Ramos (cell line): ENCODE data around the gene MACROD2.

Experiments
- in situ Hi-C: fragments of 300-500 bp; cut with MboI; formaldehyde crosslinking; loops from one replicate; pipeline ENCODE4 v1.14.3; 2022; ENCODE audit warnings: low sequenced_read_pairs; ENCODE audit not compliant: unreplicated experiment

The MACROD2 gene

DNA sequence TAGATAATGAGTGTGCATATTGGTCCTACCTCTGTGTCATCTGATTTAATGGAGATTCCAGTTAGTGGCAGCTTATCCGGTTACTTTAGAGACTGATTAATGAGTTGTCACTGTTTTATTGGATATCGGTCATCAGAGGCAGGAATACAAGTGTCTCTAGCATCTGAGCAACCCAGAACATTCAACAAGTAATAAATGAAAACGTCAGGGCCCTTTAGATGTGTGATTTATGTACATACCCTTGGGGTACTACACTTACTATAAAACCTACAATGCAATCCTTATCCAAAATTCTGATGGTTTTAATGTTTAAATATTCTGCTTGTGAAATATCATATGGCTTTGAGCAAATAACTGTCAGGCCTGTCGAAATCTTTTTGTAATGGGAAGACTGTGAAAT lies 1460.0 kb downstream of the MACROD2 start:
- in situ Hi-C loops, result no loop called here

DNA sequence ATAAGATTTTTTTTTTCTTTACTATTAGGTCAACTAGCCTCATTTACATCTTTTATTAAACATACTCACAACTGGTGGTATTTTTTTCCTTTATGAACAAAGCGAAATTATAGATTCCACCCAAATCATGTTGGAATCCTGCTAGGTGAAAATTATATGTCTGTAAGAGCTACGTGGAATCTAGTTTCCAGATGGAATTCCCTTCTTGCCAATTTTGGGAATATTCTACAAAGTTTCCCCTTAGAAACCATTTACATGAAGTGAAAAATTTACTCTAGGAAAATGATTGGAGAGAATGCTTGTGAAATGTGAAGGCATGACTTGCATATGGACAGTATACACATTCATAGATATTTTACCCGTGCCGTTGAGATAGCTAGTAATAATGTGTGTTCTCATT lies 1466.6 kb downstream of the MACROD2 start:
- in situ Hi-C loops, result no loop called here

DNA sequence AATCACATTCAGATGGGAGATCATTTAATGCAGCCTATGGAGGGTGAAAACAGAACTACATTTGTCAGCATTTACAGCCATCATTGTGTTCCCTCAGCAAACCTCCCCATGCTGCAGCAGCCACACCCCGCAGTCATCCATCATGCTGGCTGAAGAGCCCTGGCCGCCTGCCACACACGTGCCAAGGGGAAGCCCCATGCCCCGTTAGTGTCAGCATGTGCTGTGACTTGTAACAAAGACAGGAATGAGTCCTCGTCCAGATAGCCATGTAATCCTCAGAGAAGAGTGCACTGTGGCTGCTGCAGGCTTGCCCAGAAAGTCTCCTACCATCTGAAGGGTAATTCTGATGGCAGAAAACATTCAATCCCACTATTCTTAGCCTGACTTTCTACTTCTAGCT lies 1480.2 kb downstream of the MACROD2 start:
- in situ Hi-C loops, result loop anchor here (25.0 kb wide), 1 partner anchor 1012 kb away; no protein-coding TSS in a partner anchor

DNA sequence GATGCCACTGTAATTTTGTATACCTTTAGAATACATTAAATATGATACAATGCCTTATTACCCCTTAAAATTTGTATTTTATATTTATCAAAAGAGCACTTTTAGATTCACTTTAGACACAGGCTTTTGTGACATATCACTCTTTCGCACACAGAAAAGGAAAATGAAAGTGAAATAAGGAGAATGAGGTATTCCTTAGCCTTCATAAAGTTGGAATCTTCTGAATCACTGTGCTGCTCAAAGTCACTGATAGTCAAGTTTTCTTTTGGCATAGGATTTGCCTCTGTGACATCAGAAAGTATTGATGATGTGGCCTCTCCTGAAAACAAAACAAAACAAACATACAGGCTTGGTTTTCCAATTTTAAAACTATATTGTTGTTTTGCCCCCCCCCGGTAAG lies 1480.9 kb downstream of the MACROD2 start:
- in situ Hi-C loops, result loop anchor here (25.0 kb wide), 1 partner anchor 1011 kb away; no protein-coding TSS in a partner anchor

DNA sequence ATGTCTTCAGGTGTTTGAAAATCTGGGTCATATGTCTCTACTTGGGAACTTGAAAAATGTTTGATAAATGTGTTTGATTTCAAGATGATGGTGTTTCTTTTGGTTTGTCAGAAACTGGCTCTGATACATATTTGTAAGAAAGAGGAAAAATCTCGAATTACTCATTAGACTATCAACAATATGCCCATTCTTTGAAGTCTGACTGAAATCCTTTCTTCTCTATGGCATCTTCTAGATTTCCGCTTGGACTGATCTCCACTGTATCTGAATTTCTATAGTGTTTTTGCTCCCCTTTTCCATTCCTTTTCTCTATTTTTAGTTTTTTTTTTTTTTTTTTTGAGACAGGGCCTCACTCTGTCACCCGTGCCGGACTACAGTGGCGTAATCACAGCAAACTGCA lies 1481.5 kb downstream of the MACROD2 start:
- in situ Hi-C loops, result loop anchor here (25.0 kb wide), 1 partner anchor 1011 kb away; no protein-coding TSS in a partner anchor

GRCh38 chr20:15482525-15482924 lies 1487.2 kb downstream of the MACROD2 start:
- in situ Hi-C loops, result loop anchor here (25.0 kb wide), 1 partner anchor 1005 kb away; no protein-coding TSS in a partner anchor

GRCh38 chr20:15485519-15485918 lies 1490.2 kb downstream of the MACROD2 start:
- in situ Hi-C loops, result loop anchor here (25.0 kb wide), 1 partner anchor 1002 kb away; no protein-coding TSS in a partner anchor

- in situ Hi-C loops, result loop anchor here (25.0 kb wide), 1 partner anchor 1000 kb away; no protein-coding TSS in a partner anchor
Observed at GRCh38 chr20:15487030-15487429, 1491.7 kb downstream of the MACROD2 start.

DNA sequence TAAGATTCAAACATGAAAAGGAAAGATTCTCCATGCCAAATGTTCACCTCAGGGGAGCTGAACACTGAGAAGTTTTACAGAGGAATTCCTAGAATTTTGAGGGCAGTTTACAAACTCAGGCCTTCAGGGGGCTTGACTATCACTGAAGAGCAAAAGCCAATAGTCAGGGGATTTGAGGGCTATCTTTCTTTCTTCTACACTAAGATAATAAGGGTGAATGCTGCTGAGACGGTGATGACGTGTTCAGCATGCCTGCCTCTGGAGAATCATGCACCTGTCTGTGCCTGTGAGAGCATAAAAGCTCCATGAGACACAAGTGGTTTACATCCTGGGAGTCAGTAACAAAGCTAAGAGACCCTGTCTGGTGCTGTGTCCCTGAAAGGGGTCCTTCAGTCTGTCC lies 1492.4 kb downstream of the MACROD2 start:
- in situ Hi-C loops, result loop anchor here (25.0 kb wide), 1 partner anchor 1000 kb away; no protein-coding TSS in a partner anchor

DNA sequence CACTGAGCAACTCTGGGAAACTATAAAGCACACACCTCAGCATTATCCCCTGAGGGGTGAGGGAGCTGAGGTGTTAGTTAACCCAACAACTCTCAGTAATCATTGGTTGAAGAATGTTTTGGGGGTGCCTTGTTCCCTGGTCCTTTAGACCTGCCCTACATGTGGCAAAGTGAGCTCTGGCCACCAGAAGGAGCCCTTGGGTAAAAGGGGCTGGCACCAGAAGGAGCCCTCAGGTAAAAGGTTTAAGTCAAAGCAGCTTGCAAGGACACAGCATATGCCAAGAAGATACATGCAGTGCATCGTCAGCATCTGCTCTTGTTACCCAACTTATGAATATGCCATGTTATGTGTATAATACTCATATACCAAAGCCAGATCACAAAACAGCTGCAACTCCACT lies 1496.3 kb downstream of the MACROD2 start:
- in situ Hi-C loops, result loop anchor here (25.0 kb wide), 1 partner anchor 996 kb away; no protein-coding TSS in a partner anchor

GRCh38 chr20:15494851-15495250 lies 1499.5 kb downstream of the MACROD2 start:
- in situ Hi-C loops, result loop anchor here (25.0 kb wide), 1 partner anchor 992 kb away; no protein-coding TSS in a partner anchor

DNA sequence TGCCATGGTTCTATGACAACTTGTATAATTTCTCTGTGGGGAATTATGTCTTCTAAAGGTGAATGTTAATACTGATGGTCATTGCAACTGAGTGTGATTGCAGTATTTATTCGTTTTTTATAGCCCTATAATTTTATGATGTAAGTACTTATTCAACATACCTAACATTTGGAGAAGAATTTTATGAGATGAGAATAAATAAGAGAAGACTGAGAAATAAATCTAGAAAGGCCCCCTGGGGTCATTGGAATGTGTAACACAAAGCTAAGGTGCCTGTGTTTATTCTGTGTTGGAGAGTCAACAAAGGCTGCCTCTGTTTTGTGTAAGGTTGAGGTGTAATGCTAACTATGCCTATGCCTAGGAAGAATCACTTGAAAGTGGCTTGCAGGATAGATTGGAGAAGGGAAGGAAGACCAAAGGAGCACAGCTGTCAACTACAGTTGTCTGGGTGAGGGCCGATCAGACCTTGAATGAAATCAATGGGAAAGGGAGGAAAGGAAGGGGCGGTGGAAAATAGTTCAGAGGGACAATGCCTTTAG lies 1501.3 kb downstream of the MACROD2 start:
- in situ Hi-C loops, result loop anchor here (25.0 kb wide), 1 partner anchor 991 kb away; no protein-coding TSS in a partner anchor

- in situ Hi-C loops, result loop anchor here (25.0 kb wide), 1 partner anchor 988 kb away; no protein-coding TSS in a partner anchor
Observed at GRCh38 chr20:15498926-15499325, 1503.6 kb downstream of the MACROD2 start.

- in situ Hi-C loops, result no loop called here
Observed at GRCh38 chr20:15506311-15506710, 1511.0 kb downstream of the MACROD2 start.

DNA sequence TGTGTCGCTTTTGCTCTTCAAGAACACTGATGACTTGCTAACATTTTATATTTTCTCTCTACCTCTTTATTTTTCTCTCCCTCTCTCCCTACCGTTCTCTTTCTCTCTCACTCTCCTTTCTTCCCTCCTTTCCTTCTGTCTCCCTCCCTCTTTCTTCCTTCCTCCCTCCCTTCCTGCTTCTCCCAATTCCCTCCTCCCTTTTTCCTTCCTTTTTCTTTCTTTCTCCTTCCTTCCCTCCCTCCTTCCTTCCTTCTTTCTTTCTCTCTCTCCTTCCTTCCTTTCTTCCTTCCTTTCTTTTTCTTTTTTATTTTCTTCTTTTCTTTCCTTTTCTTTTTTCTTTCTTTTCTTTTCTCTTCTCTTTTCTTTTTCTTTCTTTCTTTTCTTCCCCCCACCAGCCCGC lies 1511.8 kb downstream of the MACROD2 start:
- in situ Hi-C loops, result no loop called here

- in situ Hi-C loops, result no loop called here
Observed at GRCh38 chr20:15511551-15511950, 1516.2 kb downstream of the MACROD2 start.

GRCh38 chr20:15512916-15513315 lies 1517.6 kb downstream of the MACROD2 start:
- in situ Hi-C loops, result no loop called here

GRCh38 chr20:15515691-15516090 lies 1520.4 kb downstream of the MACROD2 start:
- in situ Hi-C loops, result no loop called here

- in situ Hi-C loops, result no loop called here
Observed at GRCh38 chr20:15520930-15521524, 1525.7 kb downstream of the MACROD2 start.

GRCh38 chr20:15523400-15523799 lies 1528.1 kb downstream of the MACROD2 start:
- in situ Hi-C loops, result no loop called here

GRCh38 chr20:15528391-15529111 lies 1533.2 kb downstream of the MACROD2 start:
- in situ Hi-C loops, result no loop called here
